ENCODE measurements around the gene BTBD9. TPM values are rescaled to one million over a fixed set of nuclear protein-coding genes. Genes with fewer than 3 reads are reported as not detected.

BTBD9 gene
- total RNA-seq, 4 donors from 2014 or later = 9.2 to 16.3 (median 11.6) TPM

DNA sequence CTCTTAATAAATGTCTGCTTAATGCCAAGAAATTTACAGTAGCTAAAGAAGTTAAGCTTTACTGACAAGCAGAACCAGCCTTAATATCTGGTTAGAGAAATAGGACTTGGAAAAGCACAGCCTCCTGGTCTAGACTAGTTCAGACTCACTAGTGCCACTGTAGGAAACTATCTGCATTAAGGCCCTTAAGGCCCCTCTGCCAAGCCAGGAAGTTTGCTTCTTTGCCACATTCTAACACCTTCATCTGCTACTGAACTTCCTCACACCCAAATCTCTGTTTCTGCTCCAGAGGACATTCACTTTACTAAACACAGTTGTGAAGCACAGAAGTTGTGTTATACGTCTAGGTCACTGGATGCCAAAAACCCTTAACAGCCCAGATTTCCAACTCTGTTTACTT is 302.8 kb downstream of the BTBD9 start:
- intact Hi-C loops (cut with DNase I) = no loop called here

GRCh38 chr6:38326837-38327236 is 312.9 kb downstream of the BTBD9 start:
- Histone ChIP-seq H3K27ac (no peak overlapping the region), H3K27me3 (no peaks in the 10 kb centered on the region), H3K9me3 (no peaks in the 10 kb centered on the region), H3K4me1 (no peaks in the 10 kb centered on the region), H3K4me3 (no peak overlapping the region), H3K36me3 (no peaks in the 10 kb centered on the region)
- TF ChIP-seq, protein P1, sequence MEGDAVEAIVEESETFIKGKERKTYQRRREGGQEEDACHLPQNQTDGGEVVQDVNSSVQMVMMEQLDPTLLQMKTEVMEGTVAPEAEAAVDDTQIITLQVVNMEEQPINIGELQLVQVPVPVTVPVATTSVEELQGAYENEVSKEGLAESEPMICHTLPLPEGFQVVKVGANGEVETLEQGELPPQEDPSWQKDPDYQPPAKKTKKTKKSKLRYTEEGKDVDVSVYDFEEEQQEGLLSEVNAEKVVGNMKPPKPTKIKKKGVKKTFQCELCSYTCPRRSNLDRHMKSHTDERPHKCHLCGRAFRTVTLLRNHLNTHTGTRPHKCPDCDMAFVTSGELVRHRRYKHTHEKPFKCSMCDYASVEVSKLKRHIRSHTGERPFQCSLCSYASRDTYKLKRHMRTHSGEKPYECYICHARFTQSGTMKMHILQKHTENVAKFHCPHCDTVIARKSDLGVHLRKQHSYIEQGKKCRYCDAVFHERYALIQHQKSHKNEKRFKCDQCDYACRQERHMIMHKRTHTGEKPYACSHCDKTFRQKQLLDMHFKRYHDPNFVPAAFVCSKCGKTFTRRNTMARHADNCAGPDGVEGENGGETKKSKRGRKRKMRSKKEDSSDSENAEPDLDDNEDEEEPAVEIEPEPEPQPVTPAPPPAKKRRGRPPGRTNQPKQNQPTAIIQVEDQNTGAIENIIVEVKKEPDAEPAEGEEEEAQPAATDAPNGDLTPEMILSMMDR (IDR thresholded peaks at IDR 0.05) = no peak
- no peak for TF ChIP-seq POLR2A (IDR thresholded peaks at IDR 0.05)
- WGBS, 2 donors = 71 to 73% methylated on average over 1 of the region's 1 CpG
- no peak for DNase-seq
- intact Hi-C loops (cut with DNase I) = no loop called here

More for the DNA sequence above, 302.8 kb downstream of the BTBD9 start:
- peaks cover 0 to 8% (median 0%) of the 10 kb centered on the region in 3 donors for H3K9me3 ChIP-seq
- TF ChIP-seq POLR2A (IDR thresholded peaks at IDR 0.05) = no peak
- TF ChIP-seq, protein P1 (IDR thresholded peaks at IDR 0.05) = no peak
- no peak overlapping the region for H3K27ac ChIP-seq
- no peak overlapping the region for H3K4me3 ChIP-seq
- no peaks in the 10 kb centered on the region for H3K4me1 ChIP-seq
- DNase-seq = no peak
- WGBS, 2 donors = 88 to 89% methylated on average over 1 of the region's 1 CpG
- no peaks in the 10 kb centered on the region for H3K27me3 ChIP-seq
- H3K36me3 ChIP-seq = no peaks in the 10 kb centered on the region

- 82 to 100% methylated on average over 1 of the region's 1 CpG for WGBS, 2 donors
- no peak for DNase-seq
Measured at GRCh38 chr6:38323216-38323615, 316.5 kb downstream of the BTBD9 start.

GRCh38 chr6:38322138-38322537 is 317.6 kb downstream of the BTBD9 start:
- Histone ChIP-seq H3K4me3 (no peak overlapping the region), H3K36me3 (no peaks in the 10 kb centered on the region), H3K4me1 (no peaks in the 10 kb centered on the region), H3K27me3 (no peaks in the 10 kb centered on the region), H3K27ac (no peak overlapping the region), H3K9me3 (no peaks in the 10 kb centered on the region)
- TF ChIP-seq, protein P1 (IDR thresholded peaks at IDR 0.05) = no peak
- no peak for TF ChIP-seq POLR2A (IDR thresholded peaks at IDR 0.05)
- intact Hi-C loops (cut with DNase I) = no loop called here
- DNase-seq = no peak
- WGBS, 2 donors = 90 to 100% methylated on average over 2 of the region's 2 CpGs

More at GRCh38 chr6:38323216-38323615, 316.5 kb downstream of the BTBD9 start:
- H3K9me3 ChIP-seq = no peaks in the 10 kb centered on the region
- TF ChIP-seq POLR2A (IDR thresholded peaks at IDR 0.05) = no peak
- TF ChIP-seq, protein P1 (IDR thresholded peaks at IDR 0.05) = no peak
- no peaks in the 10 kb centered on the region for H3K4me1 ChIP-seq
- no peak overlapping the region for H3K4me3 ChIP-seq
- H3K27me3 ChIP-seq = no peaks in the 10 kb centered on the region
- no peaks in the 10 kb centered on the region for H3K36me3 ChIP-seq
- H3K27ac ChIP-seq = no peak overlapping the region
- intact Hi-C loops (cut with DNase I) = no loop called here

DNA sequence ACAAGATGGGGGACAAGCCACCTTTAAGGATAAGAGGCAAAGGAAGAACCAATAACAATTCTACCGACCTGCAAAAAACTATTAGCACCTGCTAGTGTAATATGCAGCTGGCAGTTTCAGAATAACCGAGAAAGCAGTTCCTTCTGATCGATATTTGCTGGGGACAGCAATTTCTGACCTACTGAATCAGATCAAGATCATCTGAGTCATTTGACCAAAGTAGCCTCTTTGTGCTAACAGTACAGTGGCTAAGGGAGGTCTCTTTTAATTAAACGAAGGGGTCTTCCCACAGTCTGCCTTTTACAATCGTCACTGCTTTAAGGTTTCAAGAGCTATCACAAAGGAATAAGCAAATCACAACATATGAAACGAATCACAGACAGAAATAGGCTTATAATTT is 318.9 kb downstream of the BTBD9 start:
- Histone ChIP-seq H3K9me3 (no peaks in the 10 kb centered on the region), H3K4me3 (no peak overlapping the region), H3K36me3 (no peaks in the 10 kb centered on the region), H3K4me1 (no peaks in the 10 kb centered on the region), H3K27ac (no peak overlapping the region), H3K27me3 (no peaks in the 10 kb centered on the region)
- intact Hi-C loops (cut with DNase I) = no loop called here
- WGBS, 2 donors = 74 to 79% methylated on average over 6 of the region's 6 CpGs
- TF ChIP-seq, protein P1 (IDR thresholded peaks at IDR 0.05) = no peak
- no peak for TF ChIP-seq POLR2A (IDR thresholded peaks at IDR 0.05)
- no peak for DNase-seq
